AG09319 (cell line): ENCODE data around the gene BHLHE23.
"Not testable (repeated sequence)": the region's sequence is repeated elsewhere in the genome, so short reads cannot be mapped to it uniquely, and the experiment has no call there.

Experiments
- DNase-seq: peaks from one replicate; pipeline ENCODE4 v3.0.0-alpha.2; 2010; ENCODE audit warnings: low read depth; ENCODE audit errors: extremely low read depth
- TF ChIP-seq, protein P1 (sequence below): IDR thresholded peaks from 2 replicates; pipeline ENCODE4 v1.5.1; 2011; ENCODE audit warnings: low read depth, mild to moderate bottlenecking, inconsistent platforms, low read length, moderate library complexity

The BHLHE23 gene

DNA sequence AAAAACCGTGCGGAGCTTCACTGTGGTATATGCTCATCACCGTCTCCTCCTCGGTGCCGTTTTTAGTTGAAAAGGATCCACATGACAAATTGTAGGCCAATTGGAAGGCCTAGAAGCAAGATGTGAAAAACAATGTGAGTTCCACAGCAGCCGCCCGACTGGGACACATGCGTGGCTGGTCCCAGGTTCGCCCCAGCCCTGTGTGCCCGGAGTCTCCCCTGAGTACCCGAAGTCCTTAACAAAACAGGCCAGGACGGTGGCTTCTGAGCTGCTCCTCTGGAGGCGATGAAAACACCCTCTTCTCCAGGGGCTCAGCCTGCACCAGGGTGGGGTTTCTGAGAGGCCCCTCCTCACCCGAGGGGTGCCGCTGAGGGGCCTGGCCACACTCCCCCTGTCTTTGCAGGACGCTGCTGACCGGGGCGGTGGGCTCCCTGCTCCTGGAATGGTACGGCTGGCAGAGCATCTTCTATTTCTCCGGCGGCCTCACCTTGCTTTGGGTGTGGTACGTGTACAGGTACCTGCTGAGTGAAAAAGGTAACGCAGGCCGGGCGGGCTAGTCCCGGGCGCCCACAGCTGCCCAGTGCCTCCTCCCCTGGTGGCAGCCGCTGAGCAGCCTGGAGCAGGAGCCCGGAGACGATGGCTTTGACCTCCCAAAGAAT lies 44.4 kb downstream of the BHLHE23 start:
- no peak for DNase-seq
- TF ChIP-seq, protein P1, sequence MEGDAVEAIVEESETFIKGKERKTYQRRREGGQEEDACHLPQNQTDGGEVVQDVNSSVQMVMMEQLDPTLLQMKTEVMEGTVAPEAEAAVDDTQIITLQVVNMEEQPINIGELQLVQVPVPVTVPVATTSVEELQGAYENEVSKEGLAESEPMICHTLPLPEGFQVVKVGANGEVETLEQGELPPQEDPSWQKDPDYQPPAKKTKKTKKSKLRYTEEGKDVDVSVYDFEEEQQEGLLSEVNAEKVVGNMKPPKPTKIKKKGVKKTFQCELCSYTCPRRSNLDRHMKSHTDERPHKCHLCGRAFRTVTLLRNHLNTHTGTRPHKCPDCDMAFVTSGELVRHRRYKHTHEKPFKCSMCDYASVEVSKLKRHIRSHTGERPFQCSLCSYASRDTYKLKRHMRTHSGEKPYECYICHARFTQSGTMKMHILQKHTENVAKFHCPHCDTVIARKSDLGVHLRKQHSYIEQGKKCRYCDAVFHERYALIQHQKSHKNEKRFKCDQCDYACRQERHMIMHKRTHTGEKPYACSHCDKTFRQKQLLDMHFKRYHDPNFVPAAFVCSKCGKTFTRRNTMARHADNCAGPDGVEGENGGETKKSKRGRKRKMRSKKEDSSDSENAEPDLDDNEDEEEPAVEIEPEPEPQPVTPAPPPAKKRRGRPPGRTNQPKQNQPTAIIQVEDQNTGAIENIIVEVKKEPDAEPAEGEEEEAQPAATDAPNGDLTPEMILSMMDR, result no peak

DNA sequence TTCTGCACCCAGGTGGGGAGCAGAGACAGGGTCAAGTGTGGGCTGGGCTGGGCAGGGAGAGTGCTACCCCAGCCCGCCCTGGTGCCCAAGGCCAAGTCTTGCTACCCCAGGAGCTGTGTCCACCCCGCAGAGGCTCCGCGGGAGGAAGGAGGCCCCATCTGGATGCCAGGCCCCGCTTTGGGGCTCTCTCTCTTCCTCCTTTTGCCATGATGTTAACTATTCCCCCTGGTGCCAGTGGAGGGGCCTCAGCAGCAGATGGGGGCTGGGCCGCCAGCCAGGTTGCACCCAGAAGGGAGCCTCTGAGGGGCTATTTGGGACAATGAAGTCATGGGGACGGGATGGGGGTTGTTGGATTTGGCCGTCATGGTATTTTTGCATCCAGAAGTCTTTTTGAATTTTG lies 45.0 kb downstream of the BHLHE23 start:
- TF ChIP-seq, protein P1, result no peak
- no peak for DNase-seq

DNA sequence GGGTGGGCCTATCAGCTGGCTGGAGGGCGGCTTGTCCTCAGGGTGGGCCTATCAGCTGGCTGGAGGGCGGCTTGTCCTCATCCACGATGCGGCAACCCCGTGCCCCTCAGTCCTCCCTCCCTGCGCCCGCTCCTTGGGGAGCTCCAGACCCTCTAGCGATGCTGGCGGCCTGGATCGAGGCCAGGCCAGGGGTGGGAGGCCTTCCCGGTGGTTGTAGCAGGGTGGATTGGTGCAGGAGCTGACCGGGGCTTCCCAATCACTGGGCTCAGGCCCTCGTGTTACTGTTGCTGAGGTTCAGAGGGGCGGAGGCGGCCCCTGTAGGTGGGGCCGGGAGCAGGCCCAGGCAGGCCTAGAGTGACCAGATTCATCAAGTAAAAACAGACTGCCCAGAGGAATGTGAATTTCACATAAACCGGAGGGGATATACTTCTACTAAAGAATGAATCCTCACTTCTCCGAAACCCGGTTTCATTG lies 45.4 kb downstream of the BHLHE23 start:
- TF ChIP-seq, protein P1, result no peak
- no peak for DNase-seq

DNA sequence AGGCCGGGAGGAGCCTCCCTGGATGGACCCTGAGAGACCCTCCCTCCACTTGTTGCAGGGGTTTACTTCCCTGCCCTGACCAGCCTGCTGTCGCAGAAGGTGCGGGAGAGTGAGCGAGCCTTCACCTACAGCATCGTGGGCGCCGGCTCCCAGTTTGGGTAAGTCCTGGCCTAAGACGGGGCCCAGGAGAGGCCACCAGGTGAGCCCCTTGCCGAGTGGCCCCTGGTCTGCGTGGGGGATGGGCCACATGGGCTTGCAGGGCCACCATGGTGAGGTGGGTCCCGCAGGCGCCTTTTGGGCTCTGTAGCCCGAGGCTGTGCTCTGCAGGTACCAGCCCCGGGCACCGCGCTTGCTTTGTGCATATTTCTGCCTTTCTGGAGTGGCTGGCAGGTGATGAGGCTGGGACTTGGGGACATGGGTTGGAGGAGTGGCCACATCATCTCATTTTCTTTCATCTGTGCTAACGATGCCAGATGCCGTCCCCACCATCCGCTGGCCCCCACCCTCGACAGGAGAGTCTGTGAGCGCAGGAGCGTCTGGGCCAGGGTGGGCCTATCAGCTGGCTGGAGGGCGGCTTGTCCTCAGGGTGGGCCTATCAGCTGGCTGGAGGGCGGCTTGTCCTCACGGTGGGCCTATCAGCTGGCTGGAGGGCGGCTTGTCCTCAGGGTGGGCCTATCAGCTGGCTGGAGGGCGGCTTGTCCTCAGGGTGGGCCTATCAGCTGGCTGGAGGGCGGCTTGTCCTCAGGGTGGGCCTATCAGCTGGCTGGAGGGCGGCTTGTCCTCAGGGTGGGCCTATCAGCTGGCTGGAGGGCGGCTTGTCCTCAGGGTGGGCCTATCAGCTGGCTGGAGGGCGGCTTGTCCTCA lies 46.1 kb downstream of the BHLHE23 start:
- DNase-seq, result not testable (repeated sequence)

DNA sequence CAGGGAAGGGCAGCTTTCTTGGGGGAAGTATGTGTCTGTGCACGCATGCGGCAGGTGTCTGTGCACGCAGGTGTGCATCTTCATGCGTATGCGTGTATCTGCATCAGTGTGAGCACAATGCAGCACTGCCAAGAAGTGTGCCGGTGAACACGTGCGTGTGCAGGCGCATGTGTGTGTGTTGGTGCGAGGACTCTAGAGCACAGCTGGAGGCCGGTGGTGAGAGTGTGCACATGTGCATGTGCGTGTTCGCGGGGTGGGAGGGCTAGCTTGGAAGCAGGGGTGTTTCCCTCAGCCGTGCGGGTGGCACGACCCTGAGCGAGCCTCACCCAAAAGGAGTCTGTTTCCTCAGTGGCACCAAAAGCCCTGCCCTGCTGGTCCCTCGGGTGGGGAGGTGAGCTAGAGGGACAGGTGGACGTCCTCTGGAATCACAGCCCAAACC lies 46.7 kb downstream of the BHLHE23 start:
- TF ChIP-seq, protein P1, result no peak
- no peak for DNase-seq

DNA sequence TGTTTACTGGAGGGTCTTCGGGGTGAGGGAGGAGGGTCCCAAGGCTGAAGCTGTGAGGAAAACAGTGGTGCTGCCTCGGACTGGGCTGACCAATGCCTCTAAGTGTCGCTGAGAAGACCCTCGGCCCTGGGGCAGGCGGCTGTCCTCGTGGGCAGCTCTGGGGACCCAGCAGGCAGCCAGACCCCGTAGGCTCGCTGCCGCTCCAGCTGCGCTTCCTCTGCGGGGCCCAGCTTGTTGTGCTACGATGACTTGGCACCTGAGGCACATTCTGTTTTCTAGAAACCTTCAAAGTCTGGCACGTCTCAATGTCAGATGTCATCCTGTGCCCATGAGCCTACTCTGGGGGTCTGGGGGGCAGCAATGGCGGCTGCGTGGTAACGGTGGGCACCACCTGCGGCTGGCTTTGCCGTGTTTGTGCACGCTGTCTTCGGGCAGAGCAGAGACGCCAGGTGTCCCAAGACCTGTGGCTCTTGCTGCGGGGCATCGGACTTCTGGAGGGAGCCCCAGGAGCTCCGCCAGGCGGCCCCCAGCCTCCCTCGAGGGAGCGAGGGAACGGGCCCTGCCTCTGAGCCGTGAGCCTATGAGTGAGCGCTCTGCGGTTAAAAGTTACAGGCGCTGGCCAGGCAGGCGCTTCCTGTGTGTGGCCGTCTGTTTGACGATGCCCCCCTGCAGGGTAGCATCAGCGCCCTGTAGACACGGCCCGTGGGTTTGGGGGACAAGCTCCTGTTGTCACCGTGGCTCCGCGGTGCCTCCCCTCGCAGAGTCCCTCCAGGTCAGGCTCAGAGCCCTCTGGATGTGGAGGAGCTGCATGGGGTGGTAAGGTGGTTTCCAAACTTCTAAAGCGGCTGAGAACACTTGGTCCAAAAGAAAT lies 47.4 kb downstream of the BHLHE23 start:
- TF ChIP-seq, protein P1, result no peak

DNA sequence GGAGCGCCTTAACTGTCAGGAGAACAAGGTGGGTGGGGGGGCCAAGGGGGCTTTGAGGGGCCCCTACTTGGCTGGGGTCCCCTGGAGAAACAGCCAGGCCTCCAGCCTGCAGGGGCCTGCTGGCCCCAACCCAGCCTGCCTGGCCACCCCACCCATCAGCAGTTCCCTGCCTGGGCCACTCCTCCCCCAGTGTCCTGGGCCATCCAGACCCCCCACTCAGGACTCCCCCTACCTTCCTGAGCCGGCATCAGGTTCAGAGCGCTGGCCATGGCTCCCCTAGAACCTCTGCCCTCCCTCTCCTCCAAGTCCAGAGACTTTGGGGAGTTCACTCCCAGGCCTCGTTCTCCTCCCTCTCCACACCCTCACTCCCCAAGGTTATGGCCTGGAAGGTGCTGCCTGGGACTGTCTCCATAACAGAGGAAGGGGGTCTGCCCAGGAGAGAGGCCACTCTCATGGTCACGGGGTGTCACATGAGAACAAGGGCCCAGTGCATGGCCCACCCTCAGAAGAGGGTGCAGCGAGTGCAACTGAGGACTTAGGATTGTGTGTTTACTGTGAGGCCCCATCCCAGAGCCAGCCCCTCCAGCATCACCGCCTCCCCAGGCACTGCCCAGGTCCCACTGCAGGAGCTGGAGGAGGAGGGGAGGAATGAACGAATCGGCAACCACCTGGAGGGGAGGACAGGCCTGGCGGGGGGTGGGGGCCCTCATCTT lies 48.2 kb downstream of the BHLHE23 start:
- TF ChIP-seq, protein P1, result no peak
- no peak for DNase-seq

More for the DNA sequence above, 47.4 kb downstream of the BHLHE23 start:
- DNase-seq, result no peak
